Measurements from ENCODE around the gene DSC2. TPM values are rescaled to one million over a fixed set of nuclear protein-coding genes. Genes with fewer than 3 reads are reported as not detected.

DSC2 gene
- total and polyA plus RNA-seq, 4 donors = 2.3 to 15.4 (median 10.4) TPM

- Histone ChIP-seq H3K9ac (ENCODE audit: insufficient read depth in 1 of 2, low read length in 2 of 2) (no peak overlapping the region), H3K4me1 (ENCODE audit: control insufficient read depth in 5 of 5, insufficient read depth in 5 of 5, low read length in 5 of 5) (peaks cover 0 to 12% (median 0%) of the 10 kb centered on the region in 5 donors), H3K27ac (ENCODE audit: low read depth in 1 of 2, low read length in 1 of 2) (no peak overlapping the region), H3K27me3 (ENCODE audit: control insufficient read depth in 3 of 3, insufficient read depth in 3 of 3, low read length in 2 of 3) (peaks cover 0 to 2% (median 0%) of the 10 kb centered on the region in 3 donors), H3K4me3 (no peak overlapping the region), H3K9me3 (ENCODE audit: control insufficient read depth in 4 of 4, insufficient read depth in 3 of 4, low read length in 3 of 4) (no peaks in the 10 kb centered on the region), H3K36me3 (ENCODE audit: control insufficient read depth in 4 of 4, insufficient read depth in 4 of 4, low read length in 4 of 4) (no peaks in the 10 kb centered on the region)
- TF ChIP-seq CTCF (IDR thresholded peaks at IDR 0.05; ENCODE audit: control extremely low read depth, extremely low read depth) = no peak
- WGBS, 2 donors = 94 to 97% methylated on average over 3 of the region's 3 CpGs
- no peak for ATAC-seq (ENCODE audit: insufficient read depth, low FRiP score)
- DNase-seq = no peak
Observed at GRCh38 chr18:31058897-31059296, 43.3 kb downstream of the DSC2 start.

- DNase-seq (no peak), ATAC-seq (ENCODE audit: insufficient read depth, low FRiP score) (no peak)
- Histone ChIP-seq H3K27me3 (ENCODE audit: control insufficient read depth in 3 of 3, insufficient read depth in 3 of 3, low read length in 2 of 3) (peaks cover 0 to 2% (median 0%) of the 10 kb centered on the region in 3 donors), H3K4me3 (no peak overlapping the region), H3K36me3 (ENCODE audit: control insufficient read depth in 4 of 4, insufficient read depth in 4 of 4, low read length in 4 of 4) (no peaks in the 10 kb centered on the region), H3K4me1 (ENCODE audit: control insufficient read depth in 5 of 5, insufficient read depth in 5 of 5, low read length in 5 of 5) (peaks cover 0 to 12% (median 0%) of the 10 kb centered on the region in 5 donors), H3K9ac (ENCODE audit: insufficient read depth in 1 of 2, low read length in 2 of 2) (no peak overlapping the region), H3K9me3 (ENCODE audit: control insufficient read depth in 4 of 4, insufficient read depth in 3 of 4, low read length in 3 of 4) (peaks cover 0 to 2% (median 0%) of the 10 kb centered on the region in 4 donors), H3K27ac (ENCODE audit: low read depth in 1 of 2, low read length in 1 of 2) (no peak overlapping the region)
- TF ChIP-seq CTCF (IDR thresholded peaks at IDR 0.05; ENCODE audit: control extremely low read depth, extremely low read depth) = no peak
- WGBS, 2 donors = 83 to 89% methylated on average over 4 of the region's 4 CpGs
Observed at GRCh38 chr18:31057917-31058316, 44.3 kb downstream of the DSC2 start.

GRCh38 chr18:31057051-31057450 is 45.2 kb downstream of the DSC2 start:
- H3K27ac ChIP-seq (ENCODE audit: low read depth in 1 of 2, low read length in 1 of 2) = no peak overlapping the region
- no peaks in the 10 kb centered on the region for H3K27me3 ChIP-seq (ENCODE audit: control insufficient read depth in 3 of 3, insufficient read depth in 3 of 3, low read length in 2 of 3)
- DNase-seq = peak in 2 of 3 donors; percentile 78 to 94
- 57 to 72% methylated on average over 5 of the region's 5 CpGs for WGBS, 2 donors
- H3K36me3 ChIP-seq (ENCODE audit: control insufficient read depth in 4 of 4, insufficient read depth in 4 of 4, low read length in 4 of 4) = no peaks in the 10 kb centered on the region
- peaks cover 0 to 2% (median 0%) of the 10 kb centered on the region in 4 donors for H3K9me3 ChIP-seq (ENCODE audit: control insufficient read depth in 4 of 4, insufficient read depth in 3 of 4, low read length in 3 of 4)
- H3K9ac ChIP-seq (ENCODE audit: insufficient read depth in 1 of 2, low read length in 2 of 2) = no peak overlapping the region
- no peak overlapping the region for H3K4me3 ChIP-seq
- no peak for TF ChIP-seq CTCF (IDR thresholded peaks at IDR 0.05; ENCODE audit: control extremely low read depth, extremely low read depth)
- no peak for ATAC-seq (ENCODE audit: insufficient read depth, low FRiP score)
- peaks cover 0 to 12% (median 0%) of the 10 kb centered on the region in 5 donors for H3K4me1 ChIP-seq (ENCODE audit: control insufficient read depth in 5 of 5, insufficient read depth in 5 of 5, low read length in 5 of 5)

- no peak overlapping the region for H3K9ac ChIP-seq (ENCODE audit: insufficient read depth in 1 of 2, low read length in 2 of 2)
- DNase-seq (no peak), ATAC-seq (ENCODE audit: insufficient read depth, low FRiP score) (no peak)
- no peaks in the 10 kb centered on the region for H3K36me3 ChIP-seq (ENCODE audit: control insufficient read depth in 4 of 4, insufficient read depth in 4 of 4, low read length in 4 of 4)
- H3K27me3 ChIP-seq (ENCODE audit: control insufficient read depth in 3 of 3, insufficient read depth in 3 of 3, low read length in 2 of 3) = no peaks in the 10 kb centered on the region
- 77 to 78% methylated on average over 2 of the region's 2 CpGs for WGBS, 2 donors
- no peak for TF ChIP-seq CTCF (IDR thresholded peaks at IDR 0.05; ENCODE audit: control extremely low read depth, extremely low read depth)
- H3K4me1 ChIP-seq (ENCODE audit: control insufficient read depth in 5 of 5, insufficient read depth in 5 of 5, low read length in 5 of 5) = peaks cover 0 to 12% (median 0%) of the 10 kb centered on the region in 5 donors
- H3K4me3 ChIP-seq = no peak overlapping the region
- no peak overlapping the region for H3K27ac ChIP-seq (ENCODE audit: low read depth in 1 of 2, low read length in 1 of 2)
- H3K9me3 ChIP-seq (ENCODE audit: control insufficient read depth in 4 of 4, insufficient read depth in 3 of 4, low read length in 3 of 4) = peaks cover 0 to 2% (median 0%) of the 10 kb centered on the region in 4 donors
Observed at GRCh38 chr18:31056296-31056695, 45.9 kb downstream of the DSC2 start.
